Measurements from ENCODE around the gene PITPNM2. TPM values are rescaled to one million over a fixed set of nuclear protein-coding genes. Genes with fewer than 3 reads are reported as not detected.
"Not testable (repeated sequence)": the region's sequence is repeated elsewhere in the genome, so short reads cannot be mapped to it uniquely, and the experiment has no call there.

Gene PITPNM2
- total and polyA plus RNA-seq, 2 experiments from 2014 or later, result 3.6 to 6.3 TPM

- Histone ChIP-seq H3K27me3 (no peaks in the 10 kb centered on the region), H3K9me3 (ENCODE audit: low read depth) (no peaks in the 10 kb centered on the region), H3K79me2 (no peaks in the 10 kb centered on the region), H3K4me1 (ENCODE audit: insufficient read depth) (no peaks in the 10 kb centered on the region), H4K20me1 (ENCODE audit: insufficient read depth, poor library complexity, severe bottlenecking) (peaks cover 3% of the 10 kb centered on the region), H3K27ac (no peak overlapping the region), H2AFZ (no peak overlapping the region), H3K4me2 (no peak overlapping the region), H3K4me3 (no peak overlapping the region), H3K36me3 (replicated peaks; ENCODE audit: insufficient read depth, low read depth) (no peaks in the 10 kb centered on the region), H3K9me2 (replicated peaks; ENCODE audit: insufficient read depth) (no peaks in the 10 kb centered on the region)
- 81% methylated on average over 4 of the region's 4 CpGs for WGBS (ENCODE audit: low lambda C conversion rate, missing lambda C conversion rate)
- no peak for DNase-seq (ENCODE audit: low spot score)
- no peak for TF ChIP-seq CTCF (IDR thresholded peaks at IDR 0.05; ENCODE audit: poor library complexity)
- no peak for TF ChIP-seq EZH2phosphoT487 (IDR thresholded peaks at IDR 0.05; ENCODE audit: low read depth, severe bottlenecking, unreplicated experiment)
- no peak for TF ChIP-seq EZH2 (IDR thresholded peaks at IDR 0.05; ENCODE audit: borderline replicate concordance)
These were observed 46.1 kb downstream of the PITPNM2 start for GRCh38 chr12:123104809-123105208.

GRCh38 chr12:123104094-123104493 is 46.8 kb downstream of the PITPNM2 start:
- not testable (repeated sequence) for H3K9me2 ChIP-seq (replicated peaks; ENCODE audit: insufficient read depth); H3K27ac ChIP-seq; H2AFZ ChIP-seq; DNase-seq (ENCODE audit: low spot score); H3K9me3 ChIP-seq (ENCODE audit: low read depth); H3K36me3 ChIP-seq (replicated peaks; ENCODE audit: insufficient read depth, low read depth); H3K4me1 ChIP-seq (ENCODE audit: insufficient read depth); H3K4me3 ChIP-seq; H3K4me2 ChIP-seq; H4K20me1 ChIP-seq (ENCODE audit: insufficient read depth, poor library complexity, severe bottlenecking); H3K27me3 ChIP-seq; H3K79me2 ChIP-seq
- 92% methylated on average over 12 of the region's 12 CpGs for WGBS (ENCODE audit: low lambda C conversion rate, missing lambda C conversion rate)

- DNase-seq (ENCODE audit: low spot score), result no peak
- H3K4me2 ChIP-seq, result no peak overlapping the region
- no peaks in the 10 kb centered on the region for H3K9me2 ChIP-seq (replicated peaks; ENCODE audit: insufficient read depth)
- 70% methylated on average over 5 of the region's 5 CpGs for WGBS (ENCODE audit: low lambda C conversion rate, missing lambda C conversion rate)
- no peaks in the 10 kb centered on the region for H3K79me2 ChIP-seq
- no peaks in the 10 kb centered on the region for H3K36me3 ChIP-seq (replicated peaks; ENCODE audit: insufficient read depth, low read depth)
- peaks cover 3% of the 10 kb centered on the region for H4K20me1 ChIP-seq (ENCODE audit: insufficient read depth, poor library complexity, severe bottlenecking)
- H3K4me1 ChIP-seq (ENCODE audit: insufficient read depth), result no peaks in the 10 kb centered on the region
- H3K27me3 ChIP-seq, result no peaks in the 10 kb centered on the region
- no peak overlapping the region for H3K27ac ChIP-seq
- no peak for TF ChIP-seq EZH2phosphoT487 (IDR thresholded peaks at IDR 0.05; ENCODE audit: low read depth, severe bottlenecking, unreplicated experiment)
- no peak for TF ChIP-seq EZH2 (IDR thresholded peaks at IDR 0.05; ENCODE audit: borderline replicate concordance)
- no peak for TF ChIP-seq CTCF (IDR thresholded peaks at IDR 0.05; ENCODE audit: poor library complexity)
- no peaks in the 10 kb centered on the region for H3K9me3 ChIP-seq (ENCODE audit: low read depth)
- no peak overlapping the region for H3K4me3 ChIP-seq
- no peak overlapping the region for H2AFZ ChIP-seq
These were observed 47.9 kb downstream of the PITPNM2 start for GRCh38 chr12:123102781-123103503.

GRCh38 chr12:123102366-123102765 is 48.5 kb downstream of the PITPNM2 start:
- Histone ChIP-seq H3K9me2 (replicated peaks; ENCODE audit: insufficient read depth) (no peaks in the 10 kb centered on the region), H3K4me2 (no peak overlapping the region), H3K36me3 (replicated peaks; ENCODE audit: insufficient read depth, low read depth) (no peaks in the 10 kb centered on the region), H3K4me3 (no peak overlapping the region), H2AFZ (no peak overlapping the region), H3K27me3 (no peaks in the 10 kb centered on the region), H4K20me1 (ENCODE audit: insufficient read depth, poor library complexity, severe bottlenecking) (peaks cover 3% of the 10 kb centered on the region), H3K27ac (no peak overlapping the region), H3K79me2 (no peaks in the 10 kb centered on the region), H3K4me1 (ENCODE audit: insufficient read depth) (no peaks in the 10 kb centered on the region), H3K9me3 (ENCODE audit: low read depth) (no peaks in the 10 kb centered on the region)
- TF ChIP-seq EZH2 (IDR thresholded peaks at IDR 0.05; ENCODE audit: borderline replicate concordance) (no peak), CTCF (IDR thresholded peaks at IDR 0.05; ENCODE audit: poor library complexity) (no peak), EZH2phosphoT487 (IDR thresholded peaks at IDR 0.05; ENCODE audit: low read depth, severe bottlenecking, unreplicated experiment) (no peak)
- 76% methylated on average over 2 of the region's 2 CpGs for WGBS (ENCODE audit: low lambda C conversion rate, missing lambda C conversion rate)
- DNase-seq (ENCODE audit: low spot score), result no peak

Data from hepatocyte (in vitro differentiated cells).